ENCODE data around the gene SYT8. TPM values are rescaled to one million over a fixed set of nuclear protein-coding genes. Genes with fewer than 3 reads are reported as not detected.

Gene SYT8
- total RNA-seq, 6 experiments from 2014 or later: 0.68 TPM; not detected in 5

DNA sequence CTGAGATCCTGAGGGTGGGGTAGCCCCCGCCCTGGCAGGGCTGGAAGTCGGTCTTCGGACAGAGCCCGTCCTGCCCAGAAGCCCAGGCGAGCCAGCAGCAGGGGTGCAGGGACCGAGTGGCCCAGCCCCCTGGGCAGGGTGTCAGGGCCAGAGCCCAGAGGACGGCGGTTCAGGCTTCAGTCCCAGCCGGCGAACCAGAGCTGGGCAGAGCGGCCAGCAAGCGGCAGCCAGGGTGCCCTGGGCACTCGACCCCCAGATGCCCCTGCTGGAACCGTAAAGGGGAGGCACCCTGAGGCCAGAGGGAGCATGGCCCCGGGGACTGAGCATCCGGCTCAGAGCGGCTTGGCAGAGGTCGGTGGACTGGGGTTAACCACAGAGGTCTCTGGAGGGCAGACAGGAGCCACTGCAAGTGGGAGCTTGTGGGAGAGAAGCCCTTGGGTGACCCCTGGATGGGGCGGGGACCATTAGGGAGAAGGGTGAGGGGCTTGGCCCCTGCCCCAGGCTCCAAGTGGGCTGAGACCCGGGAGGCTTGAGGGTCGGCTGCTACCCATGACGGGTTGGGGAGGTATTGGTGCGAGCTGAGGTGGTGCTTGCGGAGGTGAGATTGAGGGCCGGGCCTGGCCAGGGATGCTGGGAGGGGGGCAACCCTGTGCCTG, 34.0 kb downstream of the SYT8 start:
- no peak for ATAC-seq
- 50% methylated on average over 6 of the region's 25 CpGs for WGBS (ENCODE audit: insufficient coverage, low coverage, low lambda C conversion rate, missing lambda C conversion rate)
- DNase-seq: peak in 2 of 3 donors; percentile 21 to 32

DNA sequence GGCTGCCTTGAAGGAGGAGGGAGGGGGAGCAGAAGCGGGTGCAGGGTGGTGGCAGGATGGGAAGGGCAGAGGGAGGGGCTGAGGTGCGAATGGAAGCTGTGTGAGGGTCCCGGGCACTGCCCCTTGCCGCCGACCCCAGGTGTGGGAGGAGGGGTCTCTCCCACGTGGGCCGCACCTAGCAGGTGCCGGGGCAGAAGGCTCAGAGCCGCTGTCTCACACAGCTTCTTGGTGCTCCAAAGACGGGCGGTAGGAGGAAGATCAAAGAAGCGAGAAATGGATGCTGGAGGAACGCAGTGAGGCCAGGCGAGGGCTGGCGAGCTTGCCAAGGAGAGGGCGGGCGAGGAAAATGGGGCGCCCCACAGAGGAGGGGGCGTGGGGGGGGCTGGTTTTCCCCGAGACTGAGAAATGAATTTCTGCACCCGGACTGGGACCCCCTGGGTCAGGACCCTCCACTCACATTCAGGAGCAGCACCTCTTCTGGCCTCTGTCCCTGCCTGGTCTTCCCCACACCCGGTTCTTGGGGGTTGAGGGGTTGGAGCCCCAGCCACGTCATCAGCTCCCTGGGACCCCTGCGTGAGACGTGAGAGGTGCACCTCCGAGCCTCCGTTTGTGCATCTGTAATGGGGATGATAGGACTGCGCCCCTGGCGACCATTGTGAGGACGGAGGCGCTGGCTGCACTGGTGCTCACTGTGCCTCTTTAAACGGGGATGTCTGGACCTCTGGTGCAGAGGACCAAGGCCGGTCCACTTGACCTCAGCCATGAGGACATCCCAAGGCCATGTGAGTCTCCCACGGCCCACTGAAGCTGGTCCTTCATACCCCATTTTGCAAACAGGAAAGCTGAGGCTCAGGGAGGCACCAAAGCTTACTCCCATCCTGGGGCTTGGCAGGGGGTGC, 34.9 kb downstream of the SYT8 start:
- Histone ChIP-seq H3K27me3 (no peaks in the 10 kb centered on the region), H3K9me3 (no peaks in the 10 kb centered on the region), H3K4me1 (no peaks in the 10 kb centered on the region), H3K4me3 (no peak overlapping the region), H3K27ac (no peak overlapping the region), H3K36me3 (no peaks in the 10 kb centered on the region)
- DNase-seq: peak in 2 of 3 donors; percentile 18 to 50
- intact Hi-C loops (cut with DNase I): loop anchor here in 1 of 2 donors (10.0 kb wide), 1 partner anchor 275 kb away; no protein-coding TSS in a partner anchor
- 58% methylated on average over 17 of the region's 34 CpGs for WGBS (ENCODE audit: insufficient coverage, low coverage, low lambda C conversion rate, missing lambda C conversion rate)
- TF ChIP-seq, protein P1, sequence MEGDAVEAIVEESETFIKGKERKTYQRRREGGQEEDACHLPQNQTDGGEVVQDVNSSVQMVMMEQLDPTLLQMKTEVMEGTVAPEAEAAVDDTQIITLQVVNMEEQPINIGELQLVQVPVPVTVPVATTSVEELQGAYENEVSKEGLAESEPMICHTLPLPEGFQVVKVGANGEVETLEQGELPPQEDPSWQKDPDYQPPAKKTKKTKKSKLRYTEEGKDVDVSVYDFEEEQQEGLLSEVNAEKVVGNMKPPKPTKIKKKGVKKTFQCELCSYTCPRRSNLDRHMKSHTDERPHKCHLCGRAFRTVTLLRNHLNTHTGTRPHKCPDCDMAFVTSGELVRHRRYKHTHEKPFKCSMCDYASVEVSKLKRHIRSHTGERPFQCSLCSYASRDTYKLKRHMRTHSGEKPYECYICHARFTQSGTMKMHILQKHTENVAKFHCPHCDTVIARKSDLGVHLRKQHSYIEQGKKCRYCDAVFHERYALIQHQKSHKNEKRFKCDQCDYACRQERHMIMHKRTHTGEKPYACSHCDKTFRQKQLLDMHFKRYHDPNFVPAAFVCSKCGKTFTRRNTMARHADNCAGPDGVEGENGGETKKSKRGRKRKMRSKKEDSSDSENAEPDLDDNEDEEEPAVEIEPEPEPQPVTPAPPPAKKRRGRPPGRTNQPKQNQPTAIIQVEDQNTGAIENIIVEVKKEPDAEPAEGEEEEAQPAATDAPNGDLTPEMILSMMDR (IDR thresholded peaks at IDR 0.05): peak in 2 of 4 donors; percentile 9 to 22
- no peak for TF ChIP-seq POLR2A (IDR thresholded peaks at IDR 0.05)
- ATAC-seq: peak in 1 of 4 donors; percentile 19

More for the DNA sequence above, 34.0 kb downstream of the SYT8 start:
- Histone ChIP-seq H3K27me3 (no peaks in the 10 kb centered on the region), H3K9me3 (no peaks in the 10 kb centered on the region), H3K27ac (no peak overlapping the region), H3K4me3 (peak overlapping the region in 1 of 3 donors; percentile 7), H3K36me3 (no peaks in the 10 kb centered on the region), H3K4me1 (no peaks in the 10 kb centered on the region)
- no peak for TF ChIP-seq POLR2A (IDR thresholded peaks at IDR 0.05)
- TF ChIP-seq, protein P1 (IDR thresholded peaks at IDR 0.05): no peak
- intact Hi-C loops (cut with DNase I): no loop called here

GRCh38 chr11:1870326-1870696, 35.5 kb downstream of the SYT8 start:
- Histone ChIP-seq H3K4me3 (no peak overlapping the region), H3K4me1 (no peaks in the 10 kb centered on the region), H3K27ac (no peak overlapping the region), H3K9me3 (no peaks in the 10 kb centered on the region), H3K27me3 (no peaks in the 10 kb centered on the region), H3K36me3 (no peaks in the 10 kb centered on the region)
- DNase-seq: peak in 2 of 3 donors; percentile 18 to 50
- WGBS (ENCODE audit: insufficient coverage, low coverage, low lambda C conversion rate, missing lambda C conversion rate): 10% methylated on average over 2 of the region's 12 CpGs
- peak in 1 of 4 donors; percentile 11 for ATAC-seq
- no peak for TF ChIP-seq POLR2A (IDR thresholded peaks at IDR 0.05)
- TF ChIP-seq, protein P1 (IDR thresholded peaks at IDR 0.05): no peak
- intact Hi-C loops (cut with DNase I): loop anchor here in 1 of 2 donors (10.0 kb wide), 1 partner anchor 274 kb away; no protein-coding TSS in a partner anchor

GRCh38 chr11:1870721-1871466, 36.1 kb downstream of the SYT8 start:
- no peak for TF ChIP-seq POLR2A (IDR thresholded peaks at IDR 0.05)
- TF ChIP-seq, protein P1 (IDR thresholded peaks at IDR 0.05): no peak
- Histone ChIP-seq H3K27me3 (no peaks in the 10 kb centered on the region), H3K36me3 (no peaks in the 10 kb centered on the region), H3K4me1 (no peaks in the 10 kb centered on the region), H3K9me3 (no peaks in the 10 kb centered on the region), H3K27ac (no peak overlapping the region), H3K4me3 (no peak overlapping the region)
- ATAC-seq (peak in 2 of 4 donors; percentile 31 to 33), DNase-seq (peak in 1 of 3 donors; percentile 23)
- 21% methylated on average over 19 of the region's 50 CpGs for WGBS (ENCODE audit: insufficient coverage, low coverage, low lambda C conversion rate, missing lambda C conversion rate)
- intact Hi-C loops (cut with DNase I): loop anchor here in 1 of 2 donors (10.0 kb wide), 1 partner anchor 274 kb away; no protein-coding TSS in a partner anchor

Data from right lobe of liver (tissue), 6 donors.